Neural crest cell (in vitro differentiated cells): Measurements from ENCODE around the gene HDDC3. TPM values are rescaled to one million over a fixed set of nuclear protein-coding genes. Genes with fewer than 3 reads are reported as not detected.

Experiments used
- DNase-seq: peaks from one replicate; pipeline ENCODE4 v3.0.0; 2021; ENCODE audit warnings: low read depth, mixed read lengths, low spot score
- H3K27ac Mint-ChIP-seq: one replicate; pipeline ENCODE4 v1.8.0; 2021; ENCODE audit warnings: mild to moderate bottlenecking, mixed read lengths; ENCODE audit not compliant: unreplicated experiment
- H3K27me3 Mint-ChIP-seq: 2 replicates; pipeline ENCODE4 v1.8.0; 2021; ENCODE audit warnings: low read depth, mild to moderate bottlenecking, mixed read lengths
- H3K36me3 Mint-ChIP-seq: 2 replicates; pipeline ENCODE4 v1.8.0; 2021; ENCODE audit warnings: low read depth, mild to moderate bottlenecking, mixed read lengths
- H3K4me1 Mint-ChIP-seq: 2 replicates; pipeline ENCODE4 v1.8.0; 2021; ENCODE audit warnings: mixed read lengths
- H3K4me3 Mint-ChIP-seq: one replicate; pipeline ENCODE4 v1.8.0; 2021; ENCODE audit warnings: mild to moderate bottlenecking, mixed read lengths
- H3K9me3 Mint-ChIP-seq: 2 replicates; pipeline ENCODE4 v1.8.0; 2021; ENCODE audit warnings: mixed read lengths
- total RNA-seq: library from RNA; stranded (reverse); gene quantifications from 2 replicates; pipeline ENCODE4 v1.2.1, GENCODE V29; 2021
- TF ChIP-seq, protein P1 (sequence below): fragments of 200-600 bp; sonication (generic); conservative IDR thresholded peaks from 2 replicates; pipeline ENCODE4 v1.5.0; 2021; ENCODE audit warnings: antibody characterized with exemption, mild to moderate bottlenecking

Gene HDDC3
- total RNA-seq, 1 donor from 2014 or later = 16.7 TPM

GRCh38 chr15:90907838-90908507, 24.4 kb downstream of the HDDC3 start:
- TF ChIP-seq, protein P1, sequence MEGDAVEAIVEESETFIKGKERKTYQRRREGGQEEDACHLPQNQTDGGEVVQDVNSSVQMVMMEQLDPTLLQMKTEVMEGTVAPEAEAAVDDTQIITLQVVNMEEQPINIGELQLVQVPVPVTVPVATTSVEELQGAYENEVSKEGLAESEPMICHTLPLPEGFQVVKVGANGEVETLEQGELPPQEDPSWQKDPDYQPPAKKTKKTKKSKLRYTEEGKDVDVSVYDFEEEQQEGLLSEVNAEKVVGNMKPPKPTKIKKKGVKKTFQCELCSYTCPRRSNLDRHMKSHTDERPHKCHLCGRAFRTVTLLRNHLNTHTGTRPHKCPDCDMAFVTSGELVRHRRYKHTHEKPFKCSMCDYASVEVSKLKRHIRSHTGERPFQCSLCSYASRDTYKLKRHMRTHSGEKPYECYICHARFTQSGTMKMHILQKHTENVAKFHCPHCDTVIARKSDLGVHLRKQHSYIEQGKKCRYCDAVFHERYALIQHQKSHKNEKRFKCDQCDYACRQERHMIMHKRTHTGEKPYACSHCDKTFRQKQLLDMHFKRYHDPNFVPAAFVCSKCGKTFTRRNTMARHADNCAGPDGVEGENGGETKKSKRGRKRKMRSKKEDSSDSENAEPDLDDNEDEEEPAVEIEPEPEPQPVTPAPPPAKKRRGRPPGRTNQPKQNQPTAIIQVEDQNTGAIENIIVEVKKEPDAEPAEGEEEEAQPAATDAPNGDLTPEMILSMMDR = no peak
- Mint-ChIP-seq H3K36me3 (peaks cover 7% of the 10 kb centered on the region), H3K4me1 (peaks cover 8% of the 10 kb centered on the region), H3K27me3 (no peaks in the 10 kb centered on the region), H3K4me3 (peak overlapping the region; percentile 0), H3K9me3 (no peaks in the 10 kb centered on the region), H3K27ac (peak overlapping the region; percentile 15)
- no peak for DNase-seq

DNA sequence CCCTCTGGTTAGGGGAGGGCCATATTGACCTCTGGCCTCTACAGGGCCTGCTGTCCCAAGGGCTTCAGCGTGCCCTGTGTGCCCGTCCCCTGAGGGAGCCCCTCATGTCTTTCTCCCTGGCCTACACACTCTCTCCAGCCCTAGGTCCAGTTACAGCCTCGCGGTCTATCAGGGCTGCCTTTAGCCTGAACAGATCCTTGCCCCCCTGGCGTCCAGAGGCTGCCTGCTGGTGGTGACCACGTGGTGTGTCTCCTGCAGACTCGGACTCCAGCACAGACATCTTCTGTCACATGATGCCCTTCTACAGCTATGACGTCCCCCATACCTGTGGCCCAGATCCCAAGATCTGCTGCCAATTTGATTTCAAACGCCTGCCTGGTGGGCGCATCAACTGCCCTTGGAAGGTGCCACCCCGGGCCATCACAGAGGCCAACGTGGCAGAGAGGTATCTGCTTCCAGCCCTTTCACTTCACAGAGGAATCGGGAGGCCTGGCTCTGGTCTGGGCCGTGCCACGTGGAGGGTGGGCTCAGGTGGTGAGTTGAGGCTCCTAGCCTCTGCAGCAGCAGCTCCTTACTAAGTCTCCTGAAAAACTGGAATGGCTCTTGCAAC, 25.2 kb downstream of the HDDC3 start:
- peak overlapping the region; percentile 12 for H3K4me3 Mint-ChIP-seq
- H3K36me3 Mint-ChIP-seq = peaks cover 7% of the 10 kb centered on the region
- H3K27ac Mint-ChIP-seq = peak overlapping the region; percentile 15
- DNase-seq = no peak
- TF ChIP-seq, protein P1 = no peak
- H3K4me1 Mint-ChIP-seq = peaks cover 10% of the 10 kb centered on the region
- no peaks in the 10 kb centered on the region for H3K9me3 Mint-ChIP-seq
- no peaks in the 10 kb centered on the region for H3K27me3 Mint-ChIP-seq

DNA sequence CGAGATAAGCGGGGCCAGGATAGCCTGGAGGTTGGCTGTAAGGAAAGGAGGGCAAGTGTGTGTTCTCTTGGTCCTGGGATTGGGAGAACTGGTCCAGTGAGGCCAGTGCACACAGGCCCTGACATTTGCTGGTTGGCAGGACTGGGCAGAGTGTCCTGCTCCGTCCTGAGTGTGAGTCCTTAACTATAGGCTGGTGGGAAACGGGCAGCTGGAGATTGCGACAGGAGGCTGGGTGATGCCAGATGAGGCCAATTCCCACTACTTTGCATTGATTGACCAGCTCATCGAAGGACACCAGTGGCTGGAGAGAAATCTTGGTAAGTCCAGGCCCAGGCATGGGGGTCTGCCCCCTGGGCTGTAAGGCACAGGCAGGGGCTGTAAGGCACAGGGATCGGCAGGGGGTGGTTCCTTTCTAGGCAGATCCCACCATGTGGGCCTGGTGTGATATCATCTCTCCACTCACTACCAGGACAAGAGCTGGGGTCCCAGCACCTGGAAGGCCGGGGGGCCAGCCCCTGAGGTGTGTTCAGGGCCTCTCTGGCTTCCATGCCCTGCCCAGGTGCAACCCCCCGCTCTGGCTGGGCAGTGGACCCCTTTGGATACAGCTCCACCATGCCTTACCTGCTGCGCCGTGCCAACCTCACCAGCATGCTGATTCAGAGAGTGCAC, 26.0 kb downstream of the HDDC3 start:
- Mint-ChIP-seq H3K9me3 (no peaks in the 10 kb centered on the region), H3K36me3 (peaks cover 7% of the 10 kb centered on the region), H3K4me3 (peak overlapping the region; percentile 60), H3K4me1 (peaks cover 18% of the 10 kb centered on the region), H3K27ac (peak overlapping the region; percentile 88), H3K27me3 (no peaks in the 10 kb centered on the region)
- DNase-seq = no peak
- TF ChIP-seq, protein P1 = no peak

DNA sequence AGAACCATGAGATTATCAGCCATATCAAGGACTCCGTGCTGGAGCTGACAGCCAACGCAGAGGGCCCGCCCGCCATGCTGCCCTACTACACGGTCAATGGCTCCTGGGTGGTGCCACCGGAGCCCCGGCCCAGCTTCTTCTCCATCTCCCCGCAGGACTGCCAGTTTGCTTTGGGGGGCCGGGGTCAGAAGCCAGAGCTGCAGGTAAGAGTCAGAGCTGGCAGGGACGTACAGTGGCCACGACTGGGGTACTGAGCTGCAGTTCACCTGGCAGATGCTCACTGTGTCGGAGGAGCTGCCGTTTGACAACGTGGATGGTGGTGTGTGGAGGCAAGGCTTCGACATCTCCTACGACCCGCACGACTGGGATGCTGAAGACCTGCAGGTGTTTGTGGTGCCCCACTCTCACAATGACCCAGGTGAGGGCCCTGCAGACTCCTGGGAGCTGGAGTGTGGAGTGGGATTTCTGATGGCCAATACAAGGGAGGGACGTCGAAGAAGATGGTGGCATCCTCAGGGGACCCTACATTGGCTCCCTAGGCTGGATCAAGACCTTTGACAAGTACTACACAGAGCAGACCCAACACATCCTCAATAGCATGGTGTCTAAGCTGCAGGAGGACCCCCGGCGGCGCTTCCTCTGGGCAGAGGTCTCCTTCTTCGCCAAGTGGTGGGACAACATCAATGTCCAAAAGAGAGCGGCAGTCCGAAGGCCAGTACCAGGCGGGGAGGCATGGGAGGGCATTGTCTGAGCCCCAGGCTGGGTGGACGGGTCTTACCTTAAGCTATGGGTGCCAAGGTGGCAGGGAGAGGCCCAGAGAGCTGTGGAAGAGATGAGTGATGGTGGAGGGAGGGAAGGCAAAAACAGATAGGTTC, 26.8 kb downstream of the HDDC3 start:
- Mint-ChIP-seq H3K4me3 (peak overlapping the region; percentile 60), H3K4me1 (peaks cover 21% of the 10 kb centered on the region), H3K36me3 (peaks cover 7% of the 10 kb centered on the region), H3K27ac (no peak overlapping the region), H3K27me3 (no peaks in the 10 kb centered on the region), H3K9me3 (no peaks in the 10 kb centered on the region)
- TF ChIP-seq, protein P1 = no peak
- no peak for DNase-seq

- no peak for DNase-seq
- Mint-ChIP-seq H3K4me3 (peak overlapping the region; percentile 51), H3K4me1 (peaks cover 21% of the 10 kb centered on the region), H3K27me3 (no peaks in the 10 kb centered on the region), H3K36me3 (peaks cover 7% of the 10 kb centered on the region), H3K27ac (no peak overlapping the region), H3K9me3 (no peaks in the 10 kb centered on the region)
- TF ChIP-seq, protein P1 = no peak
These were observed 27.6 kb downstream of the HDDC3 start for GRCh38 chr15:90904746-90905145.
